ENCODE results near the gene RMI2. TPM values are rescaled to one million over a fixed set of nuclear protein-coding genes. Genes with fewer than 3 reads are reported as not detected.
"Not testable (repeated sequence)": the region's sequence is repeated elsewhere in the genome, so short reads cannot be mapped to it uniquely, and the experiment has no call there.

The RMI2 gene
- total RNA-seq, result 1 to 10 TPM in 1 of 2 donors, under 1 TPM in 1; 0.67 to 1.4 TPM
- long read RNA-seq, donor 1, partial matches to known transcripts, result 0 of 4 reads
- long read RNA-seq, donor 1, other reads (novel, unspliced or antisense), result 3 of 4 reads
- long read RNA-seq, donor 2, partial matches to known transcripts, result 0 of 1 reads
- long read RNA-seq, donor 2, other reads (novel, unspliced or antisense), result 1 of 1 reads

- intact Hi-C loops (cut with DNase I), result loop anchor here in 1 of 2 donors (10.0 kb wide), 1 partner anchor 80 kb away; the partner anchor contains the start of gene TNP2
- DNase-seq (ENCODE audit: low spot score), result peak; percentile 99
These were observed at the start of gene RMI2 for GRCh38 chr16:11345040-11345862. Gene RMI2, plus strand, starts transcription at chr16:11345459. Its CDS starts 13 bp downstream, at chr16:11345472.

GRCh38 chr16:11295672-11296071 is 49.6 kb upstream of the RMI2 start:
- intact Hi-C loops (cut with DNase I), result no loop called here
- no peak for DNase-seq (ENCODE audit: low spot score)

GRCh38 chr16:11296351-11296705 is 48.9 kb upstream of the RMI2 start:
- intact Hi-C loops (cut with DNase I), result no loop called here
- DNase-seq (ENCODE audit: low spot score), result no peak

- intact Hi-C loops (cut with DNase I), result no loop called here
- no peak for DNase-seq (ENCODE audit: low spot score)
These were observed 48.4 kb upstream of the RMI2 start for GRCh38 chr16:11296706-11297491.

- intact Hi-C loops (cut with DNase I), result no loop called here
- DNase-seq (ENCODE audit: low spot score), result peak; percentile 86
These were observed 47.6 kb upstream of the RMI2 start for GRCh38 chr16:11297492-11298142.

- intact Hi-C loops (cut with DNase I), result no loop called here
- DNase-seq (ENCODE audit: low spot score), result no peak
These were observed 46.9 kb upstream of the RMI2 start for GRCh38 chr16:11298143-11298900.

- intact Hi-C loops (cut with DNase I); DNase-seq (ENCODE audit: low spot score): not testable (repeated sequence)
These were observed 46.2 kb upstream of the RMI2 start for GRCh38 chr16:11298950-11299547.

GRCh38 chr16:11299865-11300559 is 45.2 kb upstream of the RMI2 start:
- intact Hi-C loops (cut with DNase I), result no loop called here
- DNase-seq (ENCODE audit: low spot score), result no peak

- intact Hi-C loops (cut with DNase I), result no loop called here
- DNase-seq (ENCODE audit: low spot score), result no peak
These were observed 44.7 kb upstream of the RMI2 start for GRCh38 chr16:11300560-11300892.

- DNase-seq (ENCODE audit: low spot score), result no peak
- intact Hi-C loops (cut with DNase I), result no loop called here
These were observed 43.4 kb upstream of the RMI2 start for GRCh38 chr16:11301645-11302501.

- intact Hi-C loops (cut with DNase I), result no loop called here
- DNase-seq (ENCODE audit: low spot score), result no peak
These were observed 42.3 kb upstream of the RMI2 start for GRCh38 chr16:11302977-11303376.

- intact Hi-C loops (cut with DNase I), result no loop called here
- DNase-seq (ENCODE audit: low spot score), result no peak
These were observed 41.7 kb upstream of the RMI2 start for GRCh38 chr16:11303405-11304138.

- no peak for DNase-seq (ENCODE audit: low spot score)
- intact Hi-C loops (cut with DNase I), result no loop called here
These were observed 38.9 kb upstream of the RMI2 start for GRCh38 chr16:11306381-11306780.

GRCh38 chr16:11306997-11307638 is 38.1 kb upstream of the RMI2 start:
- intact Hi-C loops (cut with DNase I), result no loop called here
- no peak for DNase-seq (ENCODE audit: low spot score)

- no peak for DNase-seq (ENCODE audit: low spot score)
- intact Hi-C loops (cut with DNase I), result no loop called here
These were observed 37.4 kb upstream of the RMI2 start for GRCh38 chr16:11307639-11308492.

All from posterior vena cava (tissue), 2 donors.